Gastrocnemius medialis (tissue), 4 donors: ENCODE results near the gene PRKG1.

Source experiments
- POLR2A ChIP-seq, 2 donors: fragments of 450-650 bp; IDR thresholded peaks; one replicate each; pipeline ENCODE4 v1.6.1; 2017; ENCODE audit warnings: antibody characterized with exemption in 2 of 2, mild to moderate bottlenecking in 2 of 2, moderate library complexity in 2 of 2
- TF ChIP-seq, protein P1 (sequence below), 5 experiments: fragments of 450-650 bp in 3 of 5; fragments of 200-600 bp in 2 of 5; sonication (generic) in 2 of 5; IDR thresholded peaks in 4 of 5; conservative IDR thresholded peaks in 1 of 5; 1 replicate in 4 of 5; 2 replicates in 1 of 5; pipeline ENCODE4 v1.5.1; 2016 to 2019; ENCODE audit warnings: antibody characterized with exemption in 5 of 5, mild to moderate bottlenecking in 3 of 5, moderate library complexity in 3 of 5

DNA sequence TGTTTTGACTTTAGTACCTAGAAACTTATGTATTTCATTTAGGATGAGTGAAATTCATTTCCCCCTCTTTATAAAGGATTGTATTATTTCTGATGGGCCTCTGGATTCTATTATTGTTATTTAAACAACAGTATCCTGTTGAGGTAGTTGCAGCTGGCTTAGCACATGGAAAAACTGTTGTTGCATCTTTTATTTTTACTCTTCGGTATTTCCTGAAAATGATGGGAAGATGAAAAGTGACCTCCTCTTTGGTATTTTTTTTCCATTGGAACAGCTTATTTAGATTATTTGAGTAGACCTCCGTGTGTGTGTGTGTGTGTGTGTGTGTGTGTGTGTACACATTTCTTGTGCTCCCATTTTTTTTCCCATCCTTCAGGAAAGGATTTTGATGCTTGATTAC is 129.8 kb downstream of the PRKG1 start:
- TF ChIP-seq, protein P1, sequence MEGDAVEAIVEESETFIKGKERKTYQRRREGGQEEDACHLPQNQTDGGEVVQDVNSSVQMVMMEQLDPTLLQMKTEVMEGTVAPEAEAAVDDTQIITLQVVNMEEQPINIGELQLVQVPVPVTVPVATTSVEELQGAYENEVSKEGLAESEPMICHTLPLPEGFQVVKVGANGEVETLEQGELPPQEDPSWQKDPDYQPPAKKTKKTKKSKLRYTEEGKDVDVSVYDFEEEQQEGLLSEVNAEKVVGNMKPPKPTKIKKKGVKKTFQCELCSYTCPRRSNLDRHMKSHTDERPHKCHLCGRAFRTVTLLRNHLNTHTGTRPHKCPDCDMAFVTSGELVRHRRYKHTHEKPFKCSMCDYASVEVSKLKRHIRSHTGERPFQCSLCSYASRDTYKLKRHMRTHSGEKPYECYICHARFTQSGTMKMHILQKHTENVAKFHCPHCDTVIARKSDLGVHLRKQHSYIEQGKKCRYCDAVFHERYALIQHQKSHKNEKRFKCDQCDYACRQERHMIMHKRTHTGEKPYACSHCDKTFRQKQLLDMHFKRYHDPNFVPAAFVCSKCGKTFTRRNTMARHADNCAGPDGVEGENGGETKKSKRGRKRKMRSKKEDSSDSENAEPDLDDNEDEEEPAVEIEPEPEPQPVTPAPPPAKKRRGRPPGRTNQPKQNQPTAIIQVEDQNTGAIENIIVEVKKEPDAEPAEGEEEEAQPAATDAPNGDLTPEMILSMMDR (IDR thresholded peaks at IDR 0.05 in 4 of 5, conservative IDR thresholded peaks at IDR 0.05 in 1 of 5) = no peak
- TF ChIP-seq POLR2A (IDR thresholded peaks at IDR 0.05) = no peak
